Measurements from ENCODE around the gene TTLL10. TPM values are rescaled to one million over a fixed set of nuclear protein-coding genes. Genes with fewer than 3 reads are reported as not detected.

TTLL10 gene
- total RNA-seq, 1 donor from 2014 or later: 0.16 TPM

- POLR2A ChIA-PET: no interaction called here
- no peak overlapping the region for H3K27ac Mint-ChIP-seq
- no peak for ATAC-seq (ENCODE audit: low read depth)
Measured at GRCh38 chr1:1127551-1128451, 45.9 kb upstream of the TTLL10 start.

DNA sequence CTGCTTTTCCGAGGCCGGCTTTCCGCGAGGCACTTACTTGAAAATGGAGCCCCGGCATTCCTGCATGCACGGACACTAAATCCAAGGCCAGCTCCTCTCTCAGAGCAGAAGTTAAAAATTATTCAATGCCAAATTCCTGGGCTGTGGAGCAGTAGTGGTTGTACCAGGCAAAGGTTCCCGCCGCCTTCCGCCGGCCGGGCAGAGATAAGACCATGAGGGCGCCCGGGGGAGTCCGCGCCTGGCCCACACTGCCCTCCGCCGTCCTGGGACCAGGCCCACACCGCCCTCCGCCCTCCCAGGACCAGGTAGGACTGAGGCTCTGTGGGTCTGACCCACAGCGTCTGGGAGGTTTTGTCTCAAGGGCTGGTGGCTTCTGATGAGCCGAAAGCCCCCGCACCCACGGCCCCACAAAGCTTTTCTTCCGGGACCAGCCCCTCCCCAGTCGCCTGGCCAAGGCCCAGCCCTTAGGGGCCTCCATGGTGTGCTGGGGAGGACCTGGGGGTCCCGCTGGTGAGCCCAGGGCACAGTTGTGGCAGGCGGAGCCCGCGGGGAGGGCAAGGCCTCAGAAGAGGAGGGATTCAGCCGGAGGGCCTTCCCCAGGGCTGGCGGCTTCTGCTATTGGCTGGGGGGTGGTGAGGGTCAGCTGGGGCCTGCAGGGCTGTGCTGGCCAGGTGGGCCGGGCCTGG is 45.1 kb upstream of the TTLL10 start:
- Mint-ChIP-seq H3K9me3 (no peaks in the 10 kb centered on the region), H3K4me1 (peaks cover 14% of the 10 kb centered on the region), H3K27me3 (no peaks in the 10 kb centered on the region), H3K27ac (no peak overlapping the region), H3K36me3 (ENCODE audit: low read depth) (no peaks in the 10 kb centered on the region), H3K4me3 (no peak overlapping the region)
- no peak for TF ChIP-seq CTCF (IDR thresholded peaks at IDR 0.05)
- intact Hi-C loops (cut with micrococcal nuclease): no loop called here
- CTCF ChIA-PET: no interaction called here
- ATAC-seq (ENCODE audit: low read depth) (no peak), DNase-seq (no peak)
- POLR2A ChIA-PET: no interaction called here

More at GRCh38 chr1:1127551-1128451, 45.9 kb upstream of the TTLL10 start:
- no peak for DNase-seq
- CTCF ChIA-PET: no interaction called here
- Mint-ChIP-seq H3K4me3 (no peak overlapping the region), H3K36me3 (ENCODE audit: low read depth) (no peaks in the 10 kb centered on the region), H3K9me3 (no peaks in the 10 kb centered on the region), H3K27me3 (no peaks in the 10 kb centered on the region), H3K4me1 (peaks cover 22% of the 10 kb centered on the region)
- no peak for TF ChIP-seq CTCF (IDR thresholded peaks at IDR 0.05)
- intact Hi-C loops (cut with micrococcal nuclease): no loop called here

- H3K27me3 Mint-ChIP-seq: no peaks in the 10 kb centered on the region
- TF ChIP-seq CTCF (IDR thresholded peaks at IDR 0.05): no peak
- ChIA-PET POLR2A (no interaction called here), CTCF (no interaction called here)
- DNase-seq (no peak), ATAC-seq (ENCODE audit: low read depth) (no peak)
- H3K4me1 Mint-ChIP-seq: peaks cover 7% of the 10 kb centered on the region
- H3K36me3 Mint-ChIP-seq (ENCODE audit: low read depth): no peaks in the 10 kb centered on the region
- H3K27ac Mint-ChIP-seq: no peak overlapping the region
- intact Hi-C loops (cut with micrococcal nuclease): no loop called here
- no peak overlapping the region for H3K4me3 Mint-ChIP-seq
- H3K9me3 Mint-ChIP-seq: no peaks in the 10 kb centered on the region
Measured at GRCh38 chr1:1129381-1129821, 44.3 kb upstream of the TTLL10 start.

DNA sequence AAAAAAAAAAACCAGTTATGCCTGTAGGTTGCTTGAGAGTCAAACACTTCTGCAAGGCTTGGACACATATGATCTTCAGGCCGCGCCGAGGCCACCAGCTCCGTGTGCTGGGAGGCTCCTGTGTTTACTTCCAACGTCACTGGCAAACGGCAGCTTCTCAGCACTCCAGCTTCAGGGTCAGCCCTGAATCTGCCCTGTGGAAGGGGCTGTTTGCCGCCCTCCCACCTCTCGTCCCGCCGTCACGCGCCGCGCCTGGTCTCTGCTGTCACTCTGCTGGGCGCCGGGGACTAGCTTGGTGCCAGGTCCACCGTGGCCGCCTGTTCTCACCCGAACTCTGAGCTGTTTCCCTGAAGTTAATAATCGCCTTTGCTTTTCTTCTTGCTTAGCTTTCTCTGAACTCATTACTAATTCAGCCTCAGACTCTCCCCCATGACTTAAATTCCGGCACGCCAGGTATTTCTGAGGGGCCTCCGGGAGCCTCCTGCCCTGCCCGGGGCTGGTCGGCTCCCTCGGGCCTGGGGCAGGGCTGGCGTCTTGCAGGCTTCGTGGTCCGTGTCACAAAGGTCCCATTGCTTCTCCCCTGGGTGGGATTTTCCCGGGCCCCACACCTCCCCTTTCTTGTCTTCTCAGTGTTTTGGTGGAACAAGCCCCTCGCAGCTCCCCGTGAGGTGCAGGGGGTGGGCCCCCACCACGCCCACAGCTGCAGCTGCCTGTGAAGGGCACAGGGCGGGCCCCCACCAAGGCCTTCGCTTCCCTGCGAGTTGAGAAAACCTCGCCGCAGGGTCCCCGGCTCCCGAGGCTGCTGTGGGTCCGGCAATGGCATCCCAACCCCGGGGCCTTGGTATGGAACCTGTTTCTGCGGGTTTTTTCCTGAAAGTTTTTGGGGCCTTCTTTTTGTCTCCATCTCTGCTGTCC is 43.2 kb upstream of the TTLL10 start:
- H3K9me3 Mint-ChIP-seq: no peaks in the 10 kb centered on the region
- no peaks in the 10 kb centered on the region for H3K27me3 Mint-ChIP-seq
- no peak overlapping the region for H3K4me3 Mint-ChIP-seq
- POLR2A ChIA-PET: interaction anchor here (0.6 kb wide), 1 partner anchor 148 kb away, joined by 4 read pairs; no protein-coding TSS in a partner anchor
- H3K4me1 Mint-ChIP-seq: peaks cover 12% of the 10 kb centered on the region
- ATAC-seq (ENCODE audit: low read depth) (no peak), DNase-seq (no peak)
- H3K27ac Mint-ChIP-seq: peak overlapping the region; percentile 37
- TF ChIP-seq CTCF (IDR thresholded peaks at IDR 0.05): no peak
- intact Hi-C loops (cut with micrococcal nuclease): no loop called here
- H3K36me3 Mint-ChIP-seq (ENCODE audit: low read depth): no peaks in the 10 kb centered on the region
- CTCF ChIA-PET: no interaction called here
